SK-N-SH (cell line): ENCODE measurements around the gene DOK6. TPM values are rescaled to one million over a fixed set of nuclear protein-coding genes. Genes with fewer than 3 reads are reported as not detected.

Source experiments
- CTCF ChIA-PET: fragments of 300-600, 350-600 bp; formaldehyde crosslinking; extraction: SDS; loops from one replicate; lab custom pipeline; 2021; lab: Yijun Ruan, JAX
- POLR2A ChIA-PET: fragments of 350-600 bp; sonication (Branson Sonifier 250); formaldehyde crosslinking; extraction: SDS; loops from one replicate; lab custom pipeline; 2020; ENCODE audit warnings: antibody characterized with exemption, inconsistent platforms; lab: Yijun Ruan, JAX
- DNase-seq: peaks from one replicate; pipeline ENCODE4 v3.0.0; 2012
- H2AFZ ChIP-seq: fragments of 200-600 bp; sonication (generic); 2 replicates; pipeline ENCODE4 v1.8.1; 2016; ENCODE audit warnings: antibody characterized with exemption, mild to moderate bottlenecking, low read depth
- H3F3A ChIP-seq: fragments of 200-600 bp; sonication (generic); replicated peaks from 2 replicates; pipeline ENCODE3; 2016; ENCODE audit warnings: antibody characterized with exemption, mild to moderate bottlenecking; ENCODE audit not compliant: insufficient read depth
- H3K27ac ChIP-seq, 2 experiments: fragments of 200-500 bp in 1 of 2; fragments of 200-600 bp in 1 of 2; sonication (Bioruptor generic) in 1 of 2; sonication (generic), shearing (Covaris generic) in 1 of 2; 2 replicates each; pipeline versions ENCODE4 v1.5.1 to v1.6.1; 2014 to 2016; ENCODE audit warnings: low read depth in 2 of 2, inconsistent platforms in 1 of 2, low read length in 1 of 2, mild to moderate bottlenecking in 1 of 2, mixed read lengths in 1 of 2
- H3K27me3 ChIP-seq: fragments of 200-600 bp; sonication (generic), shearing (Covaris generic); 2 replicates; pipeline ENCODE4 v1.6.1; 2016; ENCODE audit warnings: mixed run types; ENCODE audit not compliant: insufficient read depth
- H3K36me3 ChIP-seq, 2 experiments: fragments of 200-500 bp in 1 of 2; fragments of 200-600 bp in 1 of 2; sonication (Bioruptor generic) in 1 of 2; sonication (generic) in 1 of 2; replicated peaks in 1 of 2; 2 replicates each; pipeline versions ENCODE3 to v1.5.1; 2014 to 2016; ENCODE audit warnings: low read length in 1 of 2, mild to moderate bottlenecking in 1 of 2; ENCODE audit not compliant: insufficient read depth in 2 of 2, control insufficient read depth in 1 of 2
- H3K4me1 ChIP-seq, 2 experiments: fragments of 200-500 bp in 1 of 2; fragments of 200-600 bp in 1 of 2; sonication (Bioruptor generic) in 1 of 2; sonication (generic), shearing (Covaris generic) in 1 of 2; 2 replicates each; pipeline versions ENCODE4 v1.5.1 to v1.6.1; 2014 to 2016; ENCODE audit warnings: low read depth in 1 of 2, low read length in 1 of 2, mixed run types in 1 of 2; ENCODE audit not compliant: insufficient read depth in 2 of 2, control insufficient read depth in 1 of 2
- H3K4me2 ChIP-seq: fragments of 200-600 bp; sonication (generic), shearing (Covaris generic); 2 replicates; pipeline ENCODE4 v1.6.1; 2017; ENCODE audit warnings: mixed run types
- H3K4me3 ChIP-seq, 2 experiments: fragments of 200-500 bp in 1 of 2; fragments of 200-600 bp in 1 of 2; sonication (Bioruptor generic) in 1 of 2; sonication (generic), shearing (Covaris generic) in 1 of 2; 2 replicates each; pipeline versions ENCODE4 v1.5.1 to v1.8.1; 2014 to 2016; ENCODE audit warnings: low read depth in 2 of 2, inconsistent platforms in 1 of 2, low read length in 1 of 2, mild to moderate bottlenecking in 1 of 2, mixed read lengths in 1 of 2, moderate library complexity in 1 of 2
- H3K79me2 ChIP-seq: fragments of 200-600 bp; sonication (generic); 2 replicates; pipeline ENCODE4 v1.8.1; 2017; ENCODE audit warnings: mild to moderate bottlenecking; ENCODE audit not compliant: insufficient read depth
- H3K9ac ChIP-seq: fragments of 200-600 bp; sonication (generic); 2 replicates; pipeline ENCODE4 v1.6.1; 2017; ENCODE audit warnings: mixed run types
- H3K9me2 ChIP-seq: fragments of 200-600 bp; sonication (generic); 2 replicates; pipeline ENCODE4 v1.6.1; 2017; ENCODE audit warnings: mixed run types
- H3K9me3 ChIP-seq: fragments of 200-600 bp; sonication (generic); 2 replicates; pipeline ENCODE4 v1.6.1; 2017; ENCODE audit warnings: mixed run types, mild to moderate bottlenecking, moderate library complexity
- H4K20me1 ChIP-seq: fragments of 200-600 bp; sonication (generic); 2 replicates; pipeline ENCODE4 v1.6.1; 2017; ENCODE audit warnings: mild to moderate bottlenecking, mixed run types; ENCODE audit not compliant: insufficient read depth
- CHD2 ChIP-seq: fragments of 150-350 bp; IDR thresholded peaks from 2 replicates; pipeline ENCODE4 v1.6.1; 2018; ENCODE audit warnings: low read length; ENCODE audit not compliant: partially characterized antibody
- ELF1 ChIP-seq: IDR thresholded peaks from 2 replicates; pipeline ENCODE4 v1.4.0; 2012
- EP300 ChIP-seq, 2 experiments: IDR thresholded peaks; 2 replicates each; pipeline versions ENCODE4 v1.4.0 to v1.6.1; 2012; ENCODE audit warnings: borderline replicate concordance in 1 of 2, low read depth in 1 of 2, low read length in 1 of 2
- GABPA ChIP-seq: IDR thresholded peaks from 2 replicates; pipeline ENCODE4 v1.4.0; 2012; ENCODE audit warnings: low read depth, mild to moderate bottlenecking
- IRF3 ChIP-seq: fragments of 150-350 bp; IDR thresholded peaks from 2 replicates; pipeline ENCODE4 v1.6.1; 2016; ENCODE audit warnings: mild to moderate bottlenecking, low read depth, low read length
- MEF2A ChIP-seq: IDR thresholded peaks from 2 replicates; pipeline ENCODE4 v1.4.0; 2012; ENCODE audit warnings: low read depth, borderline replicate concordance
- NFIC ChIP-seq: IDR thresholded peaks from 2 replicates; pipeline ENCODE4 v1.4.0; 2012; ENCODE audit warnings: borderline replicate concordance
- PBX3 ChIP-seq: IDR thresholded peaks from 2 replicates; pipeline ENCODE4; 2012
- POLR2AphosphoS5 ChIP-seq: IDR thresholded peaks from 2 replicates; pipeline ENCODE4 v1.6.1; 2012; ENCODE audit warnings: low read depth, low read length
- RAD21 ChIP-seq: IDR thresholded peaks from 2 replicates; pipeline ENCODE4 v1.6.1; 2012; ENCODE audit warnings: mild to moderate bottlenecking, low read length
- RXRA ChIP-seq: IDR thresholded peaks from 2 replicates; pipeline ENCODE4 v1.4.0; 2012; ENCODE audit warnings: low read depth, mild to moderate bottlenecking, borderline replicate concordance
- SMC3 ChIP-seq: IDR thresholded peaks from 2 replicates; pipeline ENCODE4 v1.6.1; 2012; ENCODE audit warnings: low read depth, low read length, improper control_type of control experiment
- USF1 ChIP-seq: IDR thresholded peaks from 2 replicates; pipeline ENCODE4 v1.4.0; 2012; ENCODE audit warnings: low read depth, borderline replicate concordance
- USF2 ChIP-seq: fragments of 150-350 bp; IDR thresholded peaks from 2 replicates; pipeline ENCODE4 v1.6.1; 2017; ENCODE audit warnings: antibody characterized with exemption, low read length, low read depth, borderline replicate concordance
- ZBTB33 ChIP-seq: IDR thresholded peaks from 2 replicates; pipeline ENCODE4 v1.4.0; 2012; ENCODE audit warnings: low read depth, borderline replicate concordance
- WGBS: methylation state at CpG from one replicate; pipeline ENCODE4 v1.1.6; 2017; ENCODE audit warnings: low lambda C conversion rate; 5-methylcytosine and 5-hydroxymethylcytosine counted together
- polyA plus RNA-seq, 3 experiments: library from polyadenylated mRNA; depleted of rRNA; stranded (reverse); fragments of >200 nt; gene quantifications; 2 replicates each; pipeline ENCODE4 v1.2.3, GENCODE V29; 2012

DOK6 gene
- polyA plus RNA-seq, 1 of the 3 experiments (the other 2 are of a cell fraction), result 3.9 TPM

- TF ChIP-seq CHD2 (no peak), RAD21 (no peak), GABPA (no peak), USF2 (no peak), SMC3 (no peak)
- 82% methylated on average over 4 of the region's 4 CpGs for WGBS
- POLR2A ChIA-PET, result no interaction called here
These were observed 319.7 kb downstream of the DOK6 start for GRCh38 chr18:69720422-69720821.

GRCh38 chr18:69723434-69723833 lies 322.7 kb downstream of the DOK6 start:
- Histone ChIP-seq H3K9me3 (0 out of 2 replicates have a peak, but pooled peaks cover 4% of the 10 kb centered on the region), H3K4me1 (peaks cover 0 to 6% of the 10 kb centered on the region in 2 experiments; a peak in 1 of 4 replicates), H3K9me2 (no peaks in the 10 kb centered on the region), H3K9ac (no peak overlapping the region), H3K27me3 (no peaks in the 10 kb centered on the region), H3K79me2 (no peaks in the 10 kb centered on the region), H3F3A (no peaks in the 10 kb centered on the region), H2AFZ (no peak overlapping the region), H3K36me3 (no peaks in the 10 kb centered on the region), H3K4me3 (no peak overlapping the region), H4K20me1 (no peaks in the 10 kb centered on the region), H3K4me2 (no peak overlapping the region), H3K27ac (no peak overlapping the region)
- 83% methylated on average over 3 of the region's 3 CpGs for WGBS
- no peak for DNase-seq
- POLR2A ChIA-PET, result no interaction called here
- TF ChIP-seq ELF1 (no peak), POLR2AphosphoS5 (no peak), MEF2A (no peak), PBX3 (no peak), GABPA (no peak), EP300 (IDR thresholded peaks at IDR 0.05; ENCODE audit: borderline replicate concordance in 1 of 2, low read depth in 1 of 2, low read length in 1 of 2) (no peak), USF1 (no peak), IRF3 (no peak), NFIC (no peak), RAD21 (no peak), ZBTB33 (no peak), RXRA (no peak), SMC3 (no peak)
- CTCF ChIA-PET, result interaction anchor here (1.4 kb wide), 1 partner anchor 16 kb away, joined by 3 read pairs; no protein-coding TSS in a partner anchor

More at GRCh38 chr18:69720422-69720821, 319.7 kb downstream of the DOK6 start:
- Histone ChIP-seq H3K4me2 (no peak overlapping the region), H3K9me3 (0 out of 2 replicates have a peak, but pooled peaks cover 11% of the 10 kb centered on the region), H3K79me2 (no peaks in the 10 kb centered on the region), H3K4me1 (peaks cover 0 to 3% of the 10 kb centered on the region in 2 experiments; a peak in 1 of 4 replicates), H3K4me3 (no peak overlapping the region), H4K20me1 (no peaks in the 10 kb centered on the region), H3K9me2 (no peaks in the 10 kb centered on the region), H3F3A (no peaks in the 10 kb centered on the region), H3K36me3 (no peaks in the 10 kb centered on the region), H3K9ac (no peak overlapping the region), H2AFZ (no peak overlapping the region), H3K27ac (no peak overlapping the region), H3K27me3 (no peaks in the 10 kb centered on the region)
- CTCF ChIA-PET, result interaction anchor here (1.0 kb wide), 2 partner anchors 11 to 17 kb away, joined by 3 read pairs; no protein-coding TSS in a partner anchor
- no peak for DNase-seq
